ENCODE data around the gene THRB. TPM values are rescaled to one million over a fixed set of nuclear protein-coding genes. Genes with fewer than 3 reads are reported as not detected.

The THRB gene
- total RNA-seq, 1 donor from 2014 or later = 0.56 TPM

GRCh38 chr3:24323272-24323671 lies 171.4 kb downstream of the THRB start:
- DNase-seq = no peak
- TF ChIP-seq, protein P1, sequence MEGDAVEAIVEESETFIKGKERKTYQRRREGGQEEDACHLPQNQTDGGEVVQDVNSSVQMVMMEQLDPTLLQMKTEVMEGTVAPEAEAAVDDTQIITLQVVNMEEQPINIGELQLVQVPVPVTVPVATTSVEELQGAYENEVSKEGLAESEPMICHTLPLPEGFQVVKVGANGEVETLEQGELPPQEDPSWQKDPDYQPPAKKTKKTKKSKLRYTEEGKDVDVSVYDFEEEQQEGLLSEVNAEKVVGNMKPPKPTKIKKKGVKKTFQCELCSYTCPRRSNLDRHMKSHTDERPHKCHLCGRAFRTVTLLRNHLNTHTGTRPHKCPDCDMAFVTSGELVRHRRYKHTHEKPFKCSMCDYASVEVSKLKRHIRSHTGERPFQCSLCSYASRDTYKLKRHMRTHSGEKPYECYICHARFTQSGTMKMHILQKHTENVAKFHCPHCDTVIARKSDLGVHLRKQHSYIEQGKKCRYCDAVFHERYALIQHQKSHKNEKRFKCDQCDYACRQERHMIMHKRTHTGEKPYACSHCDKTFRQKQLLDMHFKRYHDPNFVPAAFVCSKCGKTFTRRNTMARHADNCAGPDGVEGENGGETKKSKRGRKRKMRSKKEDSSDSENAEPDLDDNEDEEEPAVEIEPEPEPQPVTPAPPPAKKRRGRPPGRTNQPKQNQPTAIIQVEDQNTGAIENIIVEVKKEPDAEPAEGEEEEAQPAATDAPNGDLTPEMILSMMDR (IDR thresholded peaks at IDR 0.05; ENCODE audit: partially characterized antibody, unreplicated experiment) = no peak
- Mint-ChIP-seq H3K9me3 (ENCODE audit: unreplicated experiment) (no peaks in the 10 kb centered on the region), H3K4me3 (ENCODE audit: unreplicated experiment) (no peak overlapping the region), H3K4me1 (ENCODE audit: low read depth, unreplicated experiment) (no peaks in the 10 kb centered on the region), H3K36me3 (ENCODE audit: unreplicated experiment) (no peaks in the 10 kb centered on the region), H3K27me3 (ENCODE audit: unreplicated experiment) (no peaks in the 10 kb centered on the region), H3K27ac (ENCODE audit: unreplicated experiment) (no peak overlapping the region)

- H3K27me3 Mint-ChIP-seq (ENCODE audit: unreplicated experiment) = no peaks in the 10 kb centered on the region
- DNase-seq = no peak
- H3K4me3 Mint-ChIP-seq (ENCODE audit: unreplicated experiment) = no peak overlapping the region
- no peak overlapping the region for H3K27ac Mint-ChIP-seq (ENCODE audit: unreplicated experiment)
- TF ChIP-seq, protein P1 (IDR thresholded peaks at IDR 0.05; ENCODE audit: partially characterized antibody, unreplicated experiment) = no peak
- no peaks in the 10 kb centered on the region for H3K4me1 Mint-ChIP-seq (ENCODE audit: low read depth, unreplicated experiment)
- H3K9me3 Mint-ChIP-seq (ENCODE audit: unreplicated experiment) = no peaks in the 10 kb centered on the region
- no peaks in the 10 kb centered on the region for H3K36me3 Mint-ChIP-seq (ENCODE audit: unreplicated experiment)
These were observed 174.0 kb downstream of the THRB start for GRCh38 chr3:24320601-24321000.

DNA sequence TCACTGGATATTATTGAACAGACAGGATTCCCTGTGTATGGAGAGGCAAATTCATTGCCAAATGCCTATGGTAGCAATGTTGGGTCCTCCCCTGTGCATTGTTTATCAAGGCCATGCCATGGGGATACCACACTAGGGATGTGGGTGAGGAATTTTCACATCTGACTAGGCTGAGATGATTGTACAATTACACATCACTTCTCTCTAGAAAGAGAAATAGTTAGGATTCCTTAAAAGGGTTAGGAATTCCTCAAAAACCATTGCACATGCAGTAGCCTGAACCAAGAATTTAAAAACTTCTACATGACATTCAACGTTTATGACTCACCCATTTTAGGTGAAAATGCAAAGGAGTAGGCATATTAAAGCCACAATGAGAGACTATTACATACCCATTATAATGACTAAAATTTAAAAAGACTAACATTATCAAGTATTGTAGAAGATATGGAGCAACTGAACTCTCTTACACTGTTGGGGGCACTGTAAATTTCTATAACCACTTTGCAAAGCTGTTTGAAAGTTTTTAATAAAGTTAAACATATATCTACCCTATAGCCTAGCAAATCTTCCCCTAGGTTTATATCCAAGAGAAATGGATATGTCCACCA lies 175.9 kb downstream of the THRB start:
- Mint-ChIP-seq H3K9me3 (ENCODE audit: unreplicated experiment) (no peaks in the 10 kb centered on the region), H3K4me3 (ENCODE audit: unreplicated experiment) (no peak overlapping the region), H3K36me3 (ENCODE audit: unreplicated experiment) (no peaks in the 10 kb centered on the region), H3K4me1 (ENCODE audit: low read depth, unreplicated experiment) (no peaks in the 10 kb centered on the region), H3K27me3 (ENCODE audit: unreplicated experiment) (no peaks in the 10 kb centered on the region), H3K27ac (ENCODE audit: unreplicated experiment) (no peak overlapping the region)
- TF ChIP-seq, protein P1 (IDR thresholded peaks at IDR 0.05; ENCODE audit: partially characterized antibody, unreplicated experiment) = no peak
- DNase-seq = no peak

- Mint-ChIP-seq H3K9me3 (ENCODE audit: unreplicated experiment) (no peaks in the 10 kb centered on the region), H3K36me3 (ENCODE audit: unreplicated experiment) (no peaks in the 10 kb centered on the region), H3K27me3 (ENCODE audit: unreplicated experiment) (no peaks in the 10 kb centered on the region), H3K4me1 (ENCODE audit: low read depth, unreplicated experiment) (no peaks in the 10 kb centered on the region), H3K4me3 (ENCODE audit: unreplicated experiment) (no peak overlapping the region), H3K27ac (ENCODE audit: unreplicated experiment) (no peak overlapping the region)
- DNase-seq = no peak
- TF ChIP-seq, protein P1 (IDR thresholded peaks at IDR 0.05; ENCODE audit: partially characterized antibody, unreplicated experiment) = no peak
These were observed 177.7 kb downstream of the THRB start for GRCh38 chr3:24316887-24317383.

DNA sequence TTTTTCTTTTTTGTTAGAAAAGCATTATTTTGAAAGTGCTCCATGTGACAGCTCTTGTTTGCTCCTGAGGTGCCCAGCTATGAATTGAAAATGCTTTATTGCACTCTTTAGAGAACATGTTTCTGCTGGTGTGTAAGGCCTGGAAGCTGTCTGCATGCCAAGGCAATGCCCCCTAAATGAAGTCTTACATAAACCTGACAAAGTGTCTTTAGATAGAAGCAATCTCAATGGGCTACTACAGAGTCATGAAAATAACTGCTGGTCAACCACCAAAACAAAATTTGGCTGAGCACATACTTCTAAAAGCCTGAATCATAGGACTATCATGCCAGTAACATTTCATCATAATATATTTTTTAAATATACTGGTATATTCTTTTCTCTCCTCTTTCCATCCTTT lies 178.7 kb downstream of the THRB start:
- Mint-ChIP-seq H3K4me3 (ENCODE audit: unreplicated experiment) (no peak overlapping the region), H3K27me3 (ENCODE audit: unreplicated experiment) (no peaks in the 10 kb centered on the region), H3K9me3 (ENCODE audit: unreplicated experiment) (no peaks in the 10 kb centered on the region), H3K4me1 (ENCODE audit: low read depth, unreplicated experiment) (no peaks in the 10 kb centered on the region), H3K27ac (ENCODE audit: unreplicated experiment) (no peak overlapping the region), H3K36me3 (ENCODE audit: unreplicated experiment) (no peaks in the 10 kb centered on the region)
- DNase-seq = no peak
- TF ChIP-seq, protein P1 (IDR thresholded peaks at IDR 0.05; ENCODE audit: partially characterized antibody, unreplicated experiment) = no peak

All from glutamatergic neuron (in vitro differentiated cells).